ENCODE measurements around the gene SH3GL1. TPM values are rescaled to one million over a fixed set of nuclear protein-coding genes. Genes with fewer than 3 reads are reported as not detected.

The SH3GL1 gene
- total RNA-seq, 1 experiment from 2014 or later, result 37.6 TPM

- no peak for DNase-seq (ENCODE audit: low read depth, low spot score)
- in situ Hi-C loops (cut with HindIII; ENCODE audit: low pct_unique_long_range_greater_than_20kb, low sequenced_read_pairs), result no loop called here
Measured at GRCh38 chr19:4436231-4436630, 35.9 kb upstream of the SH3GL1 start.

- in situ Hi-C loops (cut with HindIII; ENCODE audit: low pct_unique_long_range_greater_than_20kb, low sequenced_read_pairs), result no loop called here
Measured at GRCh38 chr19:4434391-4434790, 34.0 kb upstream of the SH3GL1 start.

GRCh38 chr19:4432918-4433506 is 32.7 kb upstream of the SH3GL1 start:
- in situ Hi-C loops (cut with HindIII; ENCODE audit: low pct_unique_long_range_greater_than_20kb, low sequenced_read_pairs), result no loop called here

More at GRCh38 chr19:4434391-4434790, 34.0 kb upstream of the SH3GL1 start:
- no peak for DNase-seq (ENCODE audit: low read depth, low spot score)

GRCh38 chr19:4431808-4432674 is 31.7 kb upstream of the SH3GL1 start:
- in situ Hi-C loops (cut with HindIII; ENCODE audit: low pct_unique_long_range_greater_than_20kb, low sequenced_read_pairs), result no loop called here
- no peak for DNase-seq (ENCODE audit: low read depth, low spot score)

More at GRCh38 chr19:4432918-4433506, 32.7 kb upstream of the SH3GL1 start:
- DNase-seq (ENCODE audit: low read depth, low spot score), result no peak

GRCh38 chr19:4431296-4431695 is 30.9 kb upstream of the SH3GL1 start:
- DNase-seq (ENCODE audit: low read depth, low spot score), result no peak
- in situ Hi-C loops (cut with HindIII; ENCODE audit: low pct_unique_long_range_greater_than_20kb, low sequenced_read_pairs), result no loop called here

GRCh38 chr19:4430760-4431159 is 30.4 kb upstream of the SH3GL1 start:
- DNase-seq (ENCODE audit: low read depth, low spot score), result no peak
- in situ Hi-C loops (cut with HindIII; ENCODE audit: low pct_unique_long_range_greater_than_20kb, low sequenced_read_pairs), result no loop called here

GRCh38 chr19:4429771-4430171 is 29.4 kb upstream of the SH3GL1 start:
- no peak for DNase-seq (ENCODE audit: low read depth, low spot score)
- in situ Hi-C loops (cut with HindIII; ENCODE audit: low pct_unique_long_range_greater_than_20kb, low sequenced_read_pairs), result no loop called here

- DNase-seq (ENCODE audit: low read depth, low spot score), result no peak
- in situ Hi-C loops (cut with HindIII; ENCODE audit: low pct_unique_long_range_greater_than_20kb, low sequenced_read_pairs), result no loop called here
Measured at GRCh38 chr19:4429256-4429655, 28.9 kb upstream of the SH3GL1 start.

GRCh38 chr19:4428326-4428975 is 28.1 kb upstream of the SH3GL1 start:
- no peak for DNase-seq (ENCODE audit: low read depth, low spot score)
- in situ Hi-C loops (cut with HindIII; ENCODE audit: low pct_unique_long_range_greater_than_20kb, low sequenced_read_pairs), result no loop called here

- DNase-seq (ENCODE audit: low read depth, low spot score), result no peak
- in situ Hi-C loops (cut with HindIII; ENCODE audit: low pct_unique_long_range_greater_than_20kb, low sequenced_read_pairs), result no loop called here
Measured at GRCh38 chr19:4425537-4425936, 25.2 kb upstream of the SH3GL1 start.

- in situ Hi-C loops (cut with HindIII; ENCODE audit: low pct_unique_long_range_greater_than_20kb, low sequenced_read_pairs), result no loop called here
- no peak for DNase-seq (ENCODE audit: low read depth, low spot score)
Measured at GRCh38 chr19:4423416-4424126, 23.2 kb upstream of the SH3GL1 start.

GRCh38 chr19:4416268-4416667 is 15.9 kb upstream of the SH3GL1 start:
- DNase-seq (ENCODE audit: low read depth, low spot score), result no peak
- in situ Hi-C loops (cut with HindIII; ENCODE audit: low pct_unique_long_range_greater_than_20kb, low sequenced_read_pairs), result no loop called here

- no peak for DNase-seq (ENCODE audit: low read depth, low spot score)
- in situ Hi-C loops (cut with HindIII; ENCODE audit: low pct_unique_long_range_greater_than_20kb, low sequenced_read_pairs), result no loop called here
Measured at GRCh38 chr19:4415352-4415751, 15.0 kb upstream of the SH3GL1 start.

GRCh38 chr19:4414800-4415321 is 14.5 kb upstream of the SH3GL1 start:
- in situ Hi-C loops (cut with HindIII; ENCODE audit: low pct_unique_long_range_greater_than_20kb, low sequenced_read_pairs), result no loop called here
- DNase-seq (ENCODE audit: low read depth, low spot score), result no peak

GRCh38 chr19:4414144-4414799 is 13.9 kb upstream of the SH3GL1 start:
- in situ Hi-C loops (cut with HindIII; ENCODE audit: low pct_unique_long_range_greater_than_20kb, low sequenced_read_pairs), result no loop called here
- DNase-seq (ENCODE audit: low read depth, low spot score), result no peak

GRCh38 chr19:4413588-4413987 is 13.2 kb upstream of the SH3GL1 start:
- in situ Hi-C loops (cut with HindIII; ENCODE audit: low pct_unique_long_range_greater_than_20kb, low sequenced_read_pairs), result no loop called here
- DNase-seq (ENCODE audit: low read depth, low spot score), result no peak

GRCh38 chr19:4409123-4409933 is 9.0 kb upstream of the SH3GL1 start:
- DNase-seq (ENCODE audit: low read depth, low spot score), result no peak
- in situ Hi-C loops (cut with HindIII; ENCODE audit: low pct_unique_long_range_greater_than_20kb, low sequenced_read_pairs), result no loop called here

All from SK-MEL-5 (cell line).